Fibroblast of skin of scalp (primary cell): ENCODE data around the gene FBXO38.

Source experiments
- DNase-seq: peaks from one replicate; pipeline ENCODE4 v3.0.0-alpha.2; 2013

The FBXO38 gene

GRCh38 chr5:148482697-148483462, 99.1 kb downstream of the FBXO38 start:
- DNase-seq = peak; percentile 49

- DNase-seq = no peak
Observed at GRCh38 chr5:148483750-148484149, 100.0 kb downstream of the FBXO38 start.

- no peak for DNase-seq
Observed at GRCh38 chr5:148484651-148485050, 100.9 kb downstream of the FBXO38 start.

GRCh38 chr5:148486456-148486855, 102.7 kb downstream of the FBXO38 start:
- no peak for DNase-seq

GRCh38 chr5:148488757-148489156, 105.0 kb downstream of the FBXO38 start:
- no peak for DNase-seq

- DNase-seq = no peak
Observed at GRCh38 chr5:148491015-148491792, 107.4 kb downstream of the FBXO38 start.

- no peak for DNase-seq
Observed at GRCh38 chr5:148491793-148492184, 108.0 kb downstream of the FBXO38 start.

- no peak for DNase-seq
Observed at GRCh38 chr5:148492351-148492750, 108.6 kb downstream of the FBXO38 start.
